ENCODE measurements around the gene LMO7.

LMO7 gene

GRCh38 chr13:75902166-75903104 lies 266.3 kb downstream of the LMO7 start:
- in situ Hi-C loops (cut with HindIII; ENCODE audit: low pct_ligation_motif_present, low sequenced_read_pairs) = no loop called here
- no peaks in the 10 kb centered on the region for H3K27me3 ChIP-seq (replicated peaks)
- DNase-seq = no peak
- H3K36me3 ChIP-seq (replicated peaks) = no peaks in the 10 kb centered on the region
- H3K4me3 ChIP-seq (ENCODE audit: low read depth, low read length) = no peak overlapping the region
- no peak overlapping the region for H3K27ac ChIP-seq
- no peak for TF ChIP-seq CTCF (IDR thresholded peaks at IDR 0.05; ENCODE audit: low read depth, low read length, missing control alignments)

GRCh38 chr13:75904012-75904411 lies 267.9 kb downstream of the LMO7 start:
- Histone ChIP-seq H3K4me3 (ENCODE audit: low read depth, low read length) (no peak overlapping the region), H3K27ac (no peak overlapping the region), H3K27me3 (replicated peaks) (no peaks in the 10 kb centered on the region), H3K36me3 (replicated peaks) (no peaks in the 10 kb centered on the region)
- in situ Hi-C loops (cut with HindIII; ENCODE audit: low pct_ligation_motif_present, low sequenced_read_pairs) = no loop called here
- TF ChIP-seq CTCF (IDR thresholded peaks at IDR 0.05; ENCODE audit: low read depth, low read length, missing control alignments) = no peak
- DNase-seq = no peak

GRCh38 chr13:75906315-75906714 lies 270.2 kb downstream of the LMO7 start:
- no peak for TF ChIP-seq CTCF (IDR thresholded peaks at IDR 0.05; ENCODE audit: low read depth, low read length, missing control alignments)
- no peaks in the 10 kb centered on the region for H3K36me3 ChIP-seq (replicated peaks)
- in situ Hi-C loops (cut with HindIII; ENCODE audit: low pct_ligation_motif_present, low sequenced_read_pairs) = no loop called here

GRCh38 chr13:75907044-75907443 lies 270.9 kb downstream of the LMO7 start:
- in situ Hi-C loops (cut with HindIII; ENCODE audit: low pct_ligation_motif_present, low sequenced_read_pairs) = no loop called here
- H3K27me3 ChIP-seq (replicated peaks) = no peaks in the 10 kb centered on the region
- TF ChIP-seq CTCF (IDR thresholded peaks at IDR 0.05; ENCODE audit: low read depth, low read length, missing control alignments) = no peak
- no peaks in the 10 kb centered on the region for H3K36me3 ChIP-seq (replicated peaks)
- no peak overlapping the region for H3K4me3 ChIP-seq (ENCODE audit: low read depth, low read length)
- H3K27ac ChIP-seq = no peak overlapping the region
- DNase-seq = no peak

More at GRCh38 chr13:75906315-75906714, 270.2 kb downstream of the LMO7 start:
- DNase-seq = no peak
- Histone ChIP-seq H3K4me3 (ENCODE audit: low read depth, low read length) (no peak overlapping the region), H3K27me3 (replicated peaks) (no peaks in the 10 kb centered on the region), H3K27ac (no peak overlapping the region)

GRCh38 chr13:75908141-75908540 lies 272.0 kb downstream of the LMO7 start:
- Histone ChIP-seq H3K27me3 (replicated peaks) (no peaks in the 10 kb centered on the region), H3K4me3 (ENCODE audit: low read depth, low read length) (no peak overlapping the region), H3K27ac (no peak overlapping the region), H3K36me3 (replicated peaks) (no peaks in the 10 kb centered on the region)
- no peak for DNase-seq
- in situ Hi-C loops (cut with HindIII; ENCODE audit: low pct_ligation_motif_present, low sequenced_read_pairs) = no loop called here
- TF ChIP-seq CTCF (IDR thresholded peaks at IDR 0.05; ENCODE audit: low read depth, low read length, missing control alignments) = no peak
